B cell (primary cell): ENCODE results near the gene TYK2. TPM values are rescaled to one million over a fixed set of nuclear protein-coding genes. Genes with fewer than 3 reads are reported as not detected.

Source experiments
- ATAC-seq: fragments of 200-7000 bp; cut with Tn5 transposase; one replicate; pipeline ENCODE4 v1.10.0; 2021; ENCODE audit warnings: low read depth, mild to moderate bottlenecking, moderate number of reproducible peaks, moderate library complexity
- CTCF ChIA-PET: fragments of 350-600 bp; sonication (Branson Sonifier 250); formaldehyde crosslinking; loops from one replicate; lab custom pipeline; 2021; ENCODE audit warnings: antibody characterized with exemption, inconsistent platforms; lab: Charles Lee
- POLR2A ChIA-PET: fragments of 350-600 bp; sonication (Branson Sonifier 250); formaldehyde crosslinking; loops from one replicate; lab custom pipeline; 2021; ENCODE audit warnings: antibody characterized with exemption; lab: Charles Lee
- DNase-seq: peaks from one replicate; pipeline ENCODE4 v3.0.0; 2013
- H2AFZ ChIP-seq: 2 replicates; pipeline ENCODE4 v1.6.1; 2012; ENCODE audit warnings: mild to moderate bottlenecking, low read depth, low read length; ENCODE audit not compliant: insufficient read depth, poor library complexity, severe bottlenecking
- H3K27ac ChIP-seq, 2 donors: 1 replicate in 1 of 2; 2 replicates in 1 of 2; pipeline ENCODE4 v1.5.1; 2012 to 2013; ENCODE audit warnings: low read length in 2 of 2, mild to moderate bottlenecking in 2 of 2, moderate library complexity in 1 of 2
- H3K27me3 ChIP-seq, 4 experiments: fragments of 200-600 bp in 1 of 4; sonication (generic) in 1 of 4; replicated peaks in 1 of 4; 1 replicate in 2 of 4; 2 replicates in 2 of 4; pipeline versions ENCODE4 v1.6.1 to v1.7.0; 2013 to 2016; ENCODE audit warnings: low read length in 3 of 4, mild to moderate bottlenecking in 2 of 4, mixed read lengths in 1 of 4, moderate library complexity in 1 of 4; ENCODE audit not compliant: insufficient read depth in 4 of 4, control insufficient read depth in 3 of 4; ENCODE audit errors: control extremely low read depth in 1 of 4
- H3K36me3 ChIP-seq, 2 experiments: replicated peaks in 1 of 2; 1 replicate in 1 of 2; 2 replicates in 1 of 2; pipeline versions ENCODE4 v1.6.1 to v1.7.1; 2013; ENCODE audit warnings: low read length in 1 of 2; ENCODE audit not compliant: insufficient read depth in 2 of 2, control insufficient read depth in 1 of 2; ENCODE audit errors: control extremely low read depth in 1 of 2, extremely low read depth in 1 of 2
- H3K4me1 ChIP-seq, 2 donors: fragments of 200-600 bp in 1 of 2; sonication (generic) in 1 of 2; 1 replicate in 1 of 2; 2 replicates in 1 of 2; pipeline versions ENCODE4 v1.5.1 to v1.6.1; 2013 to 2017; ENCODE audit warnings: low read length in 2 of 2; ENCODE audit not compliant: control insufficient read depth in 2 of 2, insufficient read depth in 2 of 2
- H3K4me2 ChIP-seq: replicated peaks from 2 replicates; pipeline ENCODE3; 2012; ENCODE audit warnings: mild to moderate bottlenecking, low read depth, low read length; ENCODE audit not compliant: poor library complexity, severe bottlenecking
- H3K4me3 ChIP-seq, 5 experiments: fragments of 200-600 bp in 1 of 5; sonication (generic) in 1 of 5; 1 replicate in 3 of 5; 2 replicates in 2 of 5; pipeline versions ENCODE4 v1.5.1 to v1.7.0; 2011 to 2016; ENCODE audit warnings: low read length in 4 of 5, mild to moderate bottlenecking in 4 of 5, low read depth in 2 of 5, control low read depth in 1 of 5, moderate library complexity in 1 of 5; ENCODE audit not compliant: insufficient read depth in 1 of 5; ENCODE audit errors: control extremely low read depth in 1 of 5, extremely low read depth in 1 of 5
- H3K79me2 ChIP-seq: fragments of 200-600 bp; sonication (generic); one replicate; pipeline ENCODE4 v1.6.0; 2016; ENCODE audit warnings: low read length; ENCODE audit not compliant: control insufficient read depth, insufficient read depth
- H3K9ac ChIP-seq: fragments of 200-600 bp; sonication (generic); 2 replicates; pipeline ENCODE4 v1.6.1; 2017; ENCODE audit warnings: mild to moderate bottlenecking, low read length, moderate library complexity
- H3K9me3 ChIP-seq, 3 donors: one replicate each; pipeline versions ENCODE4 v1.6.1 to v1.7.1; 2013; ENCODE audit warnings: low read length in 2 of 3; ENCODE audit not compliant: control insufficient read depth in 2 of 3, insufficient read depth in 1 of 3; ENCODE audit errors: control extremely low read depth in 1 of 3
- H4K20me1 ChIP-seq: 2 replicates; pipeline ENCODE4 v1.6.0; 2012; ENCODE audit warnings: mild to moderate bottlenecking, low read length; ENCODE audit not compliant: insufficient read depth, control insufficient read depth, poor library complexity, severe bottlenecking
- H3K27ac Mint-ChIP-seq: one replicate; pipeline ENCODE4 v1.8.0; 2021; ENCODE audit warnings: mixed read lengths
- H3K27me3 Mint-ChIP-seq: one replicate; pipeline ENCODE4 v1.8.0; 2021; ENCODE audit warnings: mixed read lengths
- H3K4me1 Mint-ChIP-seq: one replicate; pipeline ENCODE4 v1.8.0; 2021; ENCODE audit warnings: mixed read lengths
- H3K4me3 Mint-ChIP-seq: one replicate; pipeline ENCODE4 v1.8.0; 2021; ENCODE audit warnings: mixed read lengths
- H3K9me3 Mint-ChIP-seq: one replicate; pipeline ENCODE4 v1.8.0; 2022; ENCODE audit warnings: mixed read lengths; ENCODE audit not compliant: insufficient read depth
- CTCF ChIP-seq: fragments of 200-600 bp; IDR thresholded peaks from one replicate; pipeline ENCODE4 v1.8.0; 2022; ENCODE audit warnings: antibody characterized with exemption, mild to moderate bottlenecking
- EZH2 ChIP-seq: IDR thresholded peaks from 2 replicates; pipeline ENCODE4 v1.6.1; 2012; ENCODE audit warnings: borderline replicate concordance, low read depth, mild to moderate bottlenecking, moderate library complexity, low read length; ENCODE audit not compliant: insufficient read depth, poor library complexity, severe bottlenecking
- WGBS: methylation state at CpG from one replicate; pipeline ENCODE4 v1.1.5; 2013; ENCODE audit warnings: missing lambda C conversion rate; ENCODE audit not compliant: insufficient coverage; 5-methylcytosine and 5-hydroxymethylcytosine counted together
- intact Hi-C: fragments of 100-400 bp; cut with micrococcal nuclease; formaldehyde crosslinking; loops from one replicate; pipeline ENCODE4 v1.10.0; 2022
- polyA plus RNA-seq: library from polyadenylated mRNA; depleted of rRNA; stranded (reverse); fragments of >200 nt; gene quantifications from 2 replicates; pipeline ENCODE4 v1.2.3, GENCODE V29; 2012
- total RNA-seq, 2 donors: library from RNA; stranded (reverse); fragments of 120-200 nt in 1 of 2; gene quantifications; 1 replicate in 1 of 2; 2 replicates in 1 of 2; pipeline versions ENCODE4 v1.2.3 to v1.2.4, GENCODE V29; 2013 to 2022

Gene TYK2
- total and polyA plus RNA-seq, 2 donors (not counting 1 experiment from before 2014, with no cell fraction given), result 337 to 343 TPM

GRCh38 chr19:10403137-10404021 is 23.0 kb upstream of the TYK2 start, which contains the start of gene CDC37:
Gene CDC37 (minus strand): TSS chr19:10403542. CDS start chr19:10403479, 63 bp downstream.
- Histone ChIP-seq H3K4me2 (peak within 1 kb of the TSS; percentile 98), H3K27ac (peak within 1 kb of the TSS; percentile 83 to 93), H4K20me1 (peaks cover 42% of the 10 kb centered on the region), H2AFZ (peak within 1 kb of the TSS; percentile 81), H3K9me3 (no peaks in the 10 kb centered on the region), H3K79me2 (peaks cover 54% of the 10 kb centered on the region), H3K27me3 (no peaks in the 10 kb centered on the region), H3K4me3 (peak within 1 kb of the TSS; percentile 87 to 98 (median 93)), H3K36me3 (no peaks in the 10 kb centered on the region), H3K4me1 (peaks cover 49 to 86% of the 10 kb centered on the region in 2 donors), H3K9ac (peak within 1 kb of the TSS; percentile 96)
- intact Hi-C loops, result loop anchor here (1.0 to 10.0 kb wide), 13 partner anchors 9 to 299 kb away; partner anchors contain the start of genes ANGPTL6, ATG4D, ILF3 and KEAP1
- CTCF ChIA-PET, result interaction anchor here (0.6 to 8.1 kb wide), 24 partner anchors 12 to 474 kb away, joined by 3 to 282 read pairs (median 4); partner anchors contain the start of genes ICAM1, KRI1, PDE4A and QTRT1
- POLR2A ChIA-PET, result interaction anchor here (0.6 to 2.7 kb wide), 10 partner anchors 9 to 185 kb away, joined by 3 to 15 read pairs (median 6); no protein-coding TSS in a partner anchor
- Mint-ChIP-seq H3K4me3 (peak within 1 kb of the TSS; percentile 94), H3K9me3 (no peaks in the 10 kb centered on the region), H3K27me3 (no peaks in the 10 kb centered on the region), H3K27ac (peak within 1 kb of the TSS; percentile 91), H3K4me1 (peaks cover 68% of the 10 kb centered on the region)
- ATAC-seq (peak; percentile 78), DNase-seq (peak; percentile 99)
- WGBS, result under 1% methylated on average over 61 of the region's 69 CpGs
- TF ChIP-seq CTCF, result no peak
- TF ChIP-seq EZH2, result no peak
